ENCODE results near the gene HELZ.

DNA sequence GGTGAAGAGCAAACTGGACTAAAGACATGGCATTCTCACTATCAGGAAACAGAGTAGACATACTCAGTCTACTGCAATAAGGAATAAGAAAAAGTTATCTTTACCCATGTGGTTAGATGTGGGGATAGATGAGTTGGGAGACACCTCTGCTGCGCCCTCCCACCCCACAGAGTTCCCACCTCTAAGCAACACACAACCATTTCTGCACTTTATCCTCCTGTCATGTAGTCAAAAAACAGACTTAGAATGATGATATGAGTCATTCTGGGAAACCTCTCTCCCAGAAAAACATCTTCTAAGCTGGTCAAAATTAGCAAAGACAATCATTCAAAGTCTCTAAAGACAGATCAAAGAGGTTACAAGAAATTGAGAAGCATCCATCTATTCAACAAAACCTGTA lies 105.7 kb downstream of the HELZ start:
- TF ChIP-seq, protein P1, sequence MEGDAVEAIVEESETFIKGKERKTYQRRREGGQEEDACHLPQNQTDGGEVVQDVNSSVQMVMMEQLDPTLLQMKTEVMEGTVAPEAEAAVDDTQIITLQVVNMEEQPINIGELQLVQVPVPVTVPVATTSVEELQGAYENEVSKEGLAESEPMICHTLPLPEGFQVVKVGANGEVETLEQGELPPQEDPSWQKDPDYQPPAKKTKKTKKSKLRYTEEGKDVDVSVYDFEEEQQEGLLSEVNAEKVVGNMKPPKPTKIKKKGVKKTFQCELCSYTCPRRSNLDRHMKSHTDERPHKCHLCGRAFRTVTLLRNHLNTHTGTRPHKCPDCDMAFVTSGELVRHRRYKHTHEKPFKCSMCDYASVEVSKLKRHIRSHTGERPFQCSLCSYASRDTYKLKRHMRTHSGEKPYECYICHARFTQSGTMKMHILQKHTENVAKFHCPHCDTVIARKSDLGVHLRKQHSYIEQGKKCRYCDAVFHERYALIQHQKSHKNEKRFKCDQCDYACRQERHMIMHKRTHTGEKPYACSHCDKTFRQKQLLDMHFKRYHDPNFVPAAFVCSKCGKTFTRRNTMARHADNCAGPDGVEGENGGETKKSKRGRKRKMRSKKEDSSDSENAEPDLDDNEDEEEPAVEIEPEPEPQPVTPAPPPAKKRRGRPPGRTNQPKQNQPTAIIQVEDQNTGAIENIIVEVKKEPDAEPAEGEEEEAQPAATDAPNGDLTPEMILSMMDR (IDR thresholded peaks at IDR 0.05): no peak
- TF ChIP-seq EZH2 (IDR thresholded peaks at IDR 0.05; ENCODE audit: borderline replicate concordance, insufficient read depth, low read depth, low read length, poor library complexity, severe bottlenecking): no peak

Measured in B cell (primary cell).